Measurements from ENCODE around the gene DZIP1.

DZIP1 gene

GRCh38 chr13:95652821-95653220, 8.3 kb upstream of the DZIP1 start:
- TF ChIP-seq CTCF (conservative IDR thresholded peaks at IDR 0.05): no peak

GRCh38 chr13:95652244-95652764, 7.8 kb upstream of the DZIP1 start:
- no peak overlapping the region for H3K27ac ChIP-seq
- no peak for TF ChIP-seq CTCF (conservative IDR thresholded peaks at IDR 0.05)

More at GRCh38 chr13:95652821-95653220, 8.3 kb upstream of the DZIP1 start:
- H3K27ac ChIP-seq: no peak overlapping the region

GRCh38 chr13:95650696-95651095, 6.2 kb upstream of the DZIP1 start:
- no peak overlapping the region for H3K27ac ChIP-seq
- no peak for TF ChIP-seq CTCF (conservative IDR thresholded peaks at IDR 0.05)

GRCh38 chr13:95647321-95647720, 2.8 kb upstream of the DZIP1 start:
- TF ChIP-seq CTCF (conservative IDR thresholded peaks at IDR 0.05): no peak
- H3K27ac ChIP-seq: no peak overlapping the region

GRCh38 chr13:95643936-95644598, 439 bp downstream of the DZIP1 start:
- TF ChIP-seq CTCF (conservative IDR thresholded peaks at IDR 0.05): no peak
- H3K27ac ChIP-seq: peak overlapping the region; percentile 65

GRCh38 chr13:95643571-95643935, 953 bp downstream of the DZIP1 start:
- peak overlapping the region; percentile 65 for H3K27ac ChIP-seq
- TF ChIP-seq CTCF (conservative IDR thresholded peaks at IDR 0.05): no peak

GRCh38 chr13:95642999-95643398, 1.5 kb downstream of the DZIP1 start:
- H3K27ac ChIP-seq: peak overlapping the region; percentile 65; the same call in 1 of the 2 replicates
- TF ChIP-seq CTCF (conservative IDR thresholded peaks at IDR 0.05): no peak
